NCI-H1092 treated with DMSO at 0.1 percent for 48 hours (cell line): Measurements from ENCODE around the gene SORCS2.

Experiments
- DNase-seq: peaks from one replicate; lab custom pipeline; 2025; lab: John Stamatoyannopoulos, UW

The SORCS2 gene

DNA sequence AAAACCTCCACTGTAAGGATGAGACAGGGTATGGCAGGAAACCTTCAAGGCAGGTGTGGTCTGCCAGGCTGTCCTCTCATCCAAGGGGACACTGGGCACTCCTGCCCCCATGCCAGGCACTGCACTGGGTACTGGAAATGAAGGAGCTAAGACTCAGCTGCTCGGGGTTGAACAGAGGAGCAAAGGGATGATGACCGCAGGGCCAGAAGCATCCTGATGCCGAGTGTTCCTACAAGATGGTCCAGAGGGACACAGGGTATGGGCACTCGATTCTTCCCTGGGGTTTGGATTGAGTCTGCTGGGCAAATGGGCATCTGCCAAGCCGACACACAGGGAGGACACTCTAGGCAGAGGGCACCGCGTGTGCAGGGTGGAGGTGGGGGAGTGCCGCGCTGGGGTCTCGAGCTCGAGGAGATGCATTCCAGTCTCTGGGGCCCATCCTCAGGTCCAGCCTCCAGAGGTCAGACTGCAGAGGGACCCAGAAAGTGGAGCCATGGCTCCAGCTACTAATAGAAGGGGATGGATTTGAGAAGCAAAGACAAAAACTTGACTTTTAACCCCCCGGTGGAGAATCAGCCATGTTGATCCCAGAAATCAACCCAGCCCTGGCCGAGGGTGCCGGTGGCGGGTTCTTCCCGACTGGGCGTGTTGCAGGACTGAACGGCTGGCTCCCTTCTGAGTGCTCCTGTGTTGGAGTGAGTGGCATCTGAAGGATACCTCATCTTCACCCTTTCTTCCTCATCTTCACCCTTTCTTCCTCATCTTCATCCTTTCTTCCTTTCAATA, 500.3 kb downstream of the SORCS2 start:
- no peak for DNase-seq

DNA sequence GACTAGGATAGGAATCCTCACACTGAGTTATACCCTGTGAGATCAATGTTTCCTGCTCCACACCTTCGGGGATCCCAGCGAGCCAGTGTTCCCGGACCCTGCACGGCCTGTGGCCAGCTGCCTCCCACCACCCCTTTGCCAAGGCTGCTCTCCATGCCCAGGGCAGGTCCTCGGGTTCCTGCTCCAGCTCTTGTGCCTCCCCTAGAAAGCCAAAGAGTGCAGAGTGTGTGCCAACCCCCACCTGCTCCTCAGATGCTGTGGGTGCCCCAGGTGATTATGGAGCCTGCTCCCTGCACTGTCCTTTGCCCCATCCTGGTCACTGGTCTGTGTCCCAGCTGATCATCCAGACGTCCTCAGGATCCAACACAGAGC, 500.9 kb downstream of the SORCS2 start:
- DNase-seq = no peak

DNA sequence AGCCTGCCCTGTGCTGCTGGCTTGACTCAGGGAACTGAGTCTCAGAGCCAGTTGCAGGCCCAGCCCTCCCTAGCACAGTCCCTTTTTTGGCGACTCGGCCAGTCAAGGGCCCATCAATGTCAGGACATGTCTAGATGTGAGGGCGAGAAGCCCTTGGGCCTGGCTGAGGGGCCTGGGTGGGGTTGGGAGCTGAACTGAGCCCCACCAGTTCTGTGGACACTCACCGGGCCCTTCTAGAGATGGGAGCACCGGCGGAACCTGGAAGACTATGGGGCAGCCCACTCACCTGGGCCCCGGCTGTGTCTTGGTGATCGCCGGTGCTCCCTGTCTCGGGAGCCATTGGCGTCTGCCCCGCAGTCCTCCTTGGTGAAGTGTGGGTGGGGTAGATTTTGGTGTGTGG, 501.4 kb downstream of the SORCS2 start:
- no peak for DNase-seq

DNA sequence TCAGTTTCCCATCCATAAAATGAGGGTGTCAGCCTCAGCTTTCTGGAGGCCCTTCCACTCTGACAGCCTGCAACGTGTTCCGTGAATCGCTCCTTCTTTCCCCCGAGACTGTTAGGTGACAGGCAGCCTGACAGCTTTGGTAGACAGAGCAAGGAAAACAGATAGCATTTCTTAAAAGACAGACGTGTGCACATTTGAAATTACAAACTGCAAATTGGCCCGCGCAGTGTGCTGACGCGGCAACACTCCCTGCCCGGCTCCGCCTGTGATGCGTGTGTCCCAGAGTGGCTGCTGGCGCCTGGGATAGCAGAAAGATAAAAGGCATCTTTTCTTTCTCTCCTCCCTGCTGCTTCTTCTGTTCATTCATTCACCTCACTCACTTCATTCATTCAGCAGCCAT, 502.0 kb downstream of the SORCS2 start:
- no peak for DNase-seq

DNA sequence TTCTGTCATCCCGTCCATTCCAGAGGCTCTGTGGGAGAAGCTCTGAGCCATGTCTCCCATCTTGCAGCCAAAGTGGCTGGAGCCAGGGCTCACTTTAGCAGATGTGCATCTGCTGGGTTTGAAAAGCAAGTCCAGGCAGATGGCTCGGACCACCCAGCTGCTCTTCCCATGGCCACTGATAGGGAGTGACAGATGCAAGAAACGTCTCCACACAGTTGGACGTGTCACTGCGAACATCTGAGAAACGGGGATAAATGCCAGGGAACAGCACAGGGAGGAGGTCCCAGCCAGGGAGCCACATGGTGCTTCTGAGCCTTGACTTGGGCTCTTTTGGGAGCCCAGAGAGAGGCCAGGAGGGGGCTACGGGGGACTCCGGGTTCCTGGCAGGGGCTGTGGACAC, 505.0 kb downstream of the SORCS2 start:
- DNase-seq = no peak

DNA sequence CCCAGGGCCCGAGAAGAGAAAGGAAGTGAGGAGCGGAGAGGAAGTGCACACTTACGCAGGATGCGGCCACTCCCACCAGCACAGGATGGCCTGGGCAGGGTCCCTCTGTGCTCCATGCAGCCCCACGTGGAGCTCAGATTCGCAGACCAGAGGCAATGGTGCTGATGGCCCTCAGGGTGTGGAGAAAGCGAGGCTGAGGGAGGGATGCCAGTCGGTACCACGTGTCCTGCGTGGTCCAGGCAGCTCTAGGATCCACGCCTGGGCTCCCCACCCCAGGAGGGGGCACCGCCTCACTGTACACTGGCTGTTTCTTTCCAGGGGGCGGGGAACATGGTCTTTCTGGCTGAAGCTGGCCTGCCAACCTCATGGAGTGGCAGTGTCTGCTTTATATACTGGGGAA, 505.5 kb downstream of the SORCS2 start:
- no peak for DNase-seq

DNA sequence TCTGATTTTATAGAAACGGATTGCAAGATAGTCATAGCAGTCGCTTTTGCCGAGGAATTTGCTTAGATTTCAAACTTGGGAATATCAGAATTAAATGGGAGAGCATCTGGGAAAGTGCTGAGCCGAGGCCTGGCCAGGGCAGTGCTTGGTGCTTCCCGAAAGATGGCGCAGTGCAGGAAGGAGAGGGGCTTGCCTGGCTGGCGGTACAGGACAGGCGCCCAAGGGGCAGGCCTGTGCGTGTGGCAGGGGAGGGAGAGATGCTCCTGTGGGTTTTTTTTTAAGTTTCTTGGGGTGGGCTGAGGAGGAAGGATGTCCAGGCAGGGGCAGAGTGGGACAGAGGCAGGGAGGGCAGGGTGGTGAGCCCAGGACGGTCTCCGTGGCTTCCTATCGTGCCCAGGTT, 506.2 kb downstream of the SORCS2 start:
- DNase-seq = no peak

DNA sequence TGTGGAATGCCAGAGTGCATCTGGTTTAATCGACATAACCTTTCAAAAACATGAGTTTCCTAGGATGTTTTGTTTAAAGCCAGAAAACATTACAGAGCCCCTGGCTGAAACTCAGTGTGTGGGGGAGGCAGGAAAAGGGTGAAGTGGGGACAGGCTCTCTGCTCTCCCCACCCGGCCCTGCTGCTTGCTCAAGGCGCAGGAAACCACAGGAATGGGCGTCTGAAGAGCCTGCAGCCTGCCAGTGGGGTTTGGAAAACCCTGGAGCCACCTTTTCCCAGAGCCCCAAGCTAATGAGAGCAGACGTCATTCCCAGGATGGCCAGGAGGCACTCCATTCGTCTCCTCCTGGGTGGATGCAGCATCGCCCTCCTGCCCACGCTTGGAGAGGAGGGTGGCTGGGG, 506.7 kb downstream of the SORCS2 start:
- no peak for DNase-seq

DNA sequence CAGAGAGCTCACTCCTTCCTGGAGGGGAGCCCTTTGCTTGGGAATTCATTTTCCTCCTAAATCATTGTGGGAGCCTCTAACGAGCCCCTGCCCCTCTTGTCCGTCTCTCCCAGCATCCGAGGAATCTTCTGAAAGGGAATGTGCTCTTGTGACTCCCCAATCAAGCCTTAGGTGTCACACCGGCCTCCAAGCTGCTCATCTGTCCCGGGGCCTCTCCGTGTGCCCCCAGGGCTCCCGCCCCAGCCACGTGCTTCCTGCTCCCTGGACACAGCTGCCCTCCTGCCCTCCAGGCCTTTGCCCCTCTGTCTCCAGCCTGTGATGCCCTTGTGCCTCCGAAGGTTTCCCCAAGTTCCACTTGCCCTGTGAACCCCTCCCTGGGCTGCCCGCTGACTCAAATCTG, 507.5 kb downstream of the SORCS2 start:
- DNase-seq = no peak

DNA sequence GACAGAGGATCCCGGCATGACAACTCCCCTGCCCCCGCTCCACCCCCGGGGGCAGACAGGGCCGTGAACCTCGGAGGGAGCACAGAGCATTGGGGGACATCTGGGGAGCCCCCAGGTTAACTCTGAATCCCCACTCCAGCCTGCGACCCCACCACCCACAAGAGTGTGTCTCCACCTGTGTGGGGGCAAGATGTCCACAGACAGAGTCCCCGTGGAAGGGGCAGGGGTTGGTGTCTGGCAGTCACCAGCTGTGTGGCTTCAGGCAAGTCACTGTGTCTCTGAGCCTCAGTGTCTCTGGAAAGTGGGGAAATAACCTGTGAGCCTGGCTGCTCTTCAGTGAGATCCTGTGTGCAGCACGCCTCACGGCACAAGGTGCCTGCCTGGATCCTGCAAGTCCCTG, 508.3 kb downstream of the SORCS2 start:
- DNase-seq = no peak

DNA sequence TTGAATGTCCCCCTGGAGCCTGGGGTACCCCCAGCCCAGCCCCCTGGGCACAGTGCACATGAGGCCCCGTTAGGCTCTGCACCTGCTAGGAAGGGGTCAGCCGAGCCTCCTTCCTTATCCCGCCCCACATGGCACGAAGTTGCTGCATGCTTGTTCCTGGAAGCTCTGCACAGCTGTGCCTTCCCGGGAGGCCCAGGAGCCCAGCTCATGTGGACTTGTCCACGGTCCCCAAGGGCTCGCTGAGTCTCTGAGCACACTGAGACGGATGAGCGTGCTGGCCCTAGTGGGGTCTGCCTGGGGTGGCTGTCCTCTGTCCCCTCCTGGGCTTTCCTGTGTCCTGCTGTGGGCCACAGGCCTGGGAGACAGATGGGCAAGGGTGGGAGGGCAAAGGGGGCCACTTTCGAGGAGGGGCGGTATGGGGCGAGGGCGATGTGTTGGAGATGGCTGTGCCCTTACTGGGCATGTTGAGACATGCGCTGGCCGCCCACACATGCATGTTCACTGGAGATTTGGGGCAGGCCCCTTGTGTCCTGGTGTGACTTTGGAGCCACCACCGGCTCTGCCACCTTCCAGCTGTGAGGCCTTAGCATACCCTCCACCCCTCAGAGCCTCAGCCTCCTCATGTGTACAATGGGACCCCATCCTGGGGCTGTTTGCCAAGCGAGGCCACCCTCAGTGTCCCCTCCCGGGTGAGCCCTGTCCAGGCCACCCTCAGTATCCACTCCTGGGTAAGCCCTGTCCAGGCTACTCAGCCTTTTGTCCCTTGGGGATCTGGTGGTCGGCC, 509.7 kb downstream of the SORCS2 start:
- no peak for DNase-seq

DNA sequence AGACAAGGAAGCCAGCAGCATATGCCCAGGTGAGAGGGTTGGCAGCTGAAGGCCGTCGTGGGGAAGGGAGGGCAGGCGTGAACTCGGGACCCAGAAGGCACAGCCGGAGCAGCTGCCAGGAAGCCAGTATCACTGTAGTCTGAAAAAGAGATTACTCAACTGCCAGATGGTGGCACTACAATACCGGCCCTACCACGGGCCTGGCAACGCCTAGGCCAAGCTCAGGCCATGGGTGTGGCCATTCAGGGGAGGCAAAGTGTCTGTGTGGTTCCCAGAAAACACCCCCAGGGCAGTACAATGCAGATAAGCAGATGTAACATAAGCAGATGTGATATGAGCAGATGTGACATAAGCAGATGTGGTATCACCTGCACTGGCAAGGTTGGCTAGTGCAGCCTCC, 511.4 kb downstream of the SORCS2 start:
- no peak for DNase-seq

DNA sequence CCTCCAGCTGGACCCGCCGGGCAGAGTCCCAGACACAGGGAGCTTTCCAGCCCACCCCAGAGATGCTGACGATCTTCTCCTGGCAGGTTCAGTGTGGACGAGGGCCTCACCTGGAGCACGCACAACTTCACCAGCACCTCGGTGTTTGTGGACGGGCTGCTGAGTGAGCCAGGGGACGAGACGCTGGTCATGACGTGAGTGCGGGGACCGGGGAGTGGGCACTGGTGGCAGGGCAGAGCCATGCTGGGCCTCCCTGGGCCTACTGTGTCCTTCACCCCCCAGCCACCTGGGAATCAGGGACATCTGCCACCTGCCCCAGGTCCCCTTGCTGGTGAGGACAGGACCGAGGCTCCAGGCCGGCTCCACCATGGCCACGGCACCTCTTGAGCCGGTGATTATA, 511.8 kb downstream of the SORCS2 start:
- DNase-seq = no peak

DNA sequence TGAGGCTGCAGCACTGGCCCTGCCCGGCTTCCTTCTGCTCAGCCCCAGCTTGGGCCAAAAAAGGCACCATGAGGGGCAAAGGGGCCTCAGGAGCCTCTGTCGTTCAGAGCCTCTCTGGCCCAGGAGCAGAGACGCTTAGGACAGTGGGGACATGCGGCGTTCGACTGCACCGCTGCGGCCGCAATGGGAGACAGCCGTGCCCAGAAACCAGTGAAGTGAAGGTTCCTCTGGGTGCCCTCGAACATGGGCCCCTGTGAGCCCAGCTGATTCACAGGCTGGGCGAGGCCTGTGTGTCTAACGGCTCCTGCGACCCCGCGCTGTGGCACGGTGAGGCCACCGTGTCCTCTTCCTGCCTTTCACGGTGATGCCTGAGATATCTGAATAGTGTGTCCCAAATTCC, 512.3 kb downstream of the SORCS2 start:
- DNase-seq = no peak

DNA sequence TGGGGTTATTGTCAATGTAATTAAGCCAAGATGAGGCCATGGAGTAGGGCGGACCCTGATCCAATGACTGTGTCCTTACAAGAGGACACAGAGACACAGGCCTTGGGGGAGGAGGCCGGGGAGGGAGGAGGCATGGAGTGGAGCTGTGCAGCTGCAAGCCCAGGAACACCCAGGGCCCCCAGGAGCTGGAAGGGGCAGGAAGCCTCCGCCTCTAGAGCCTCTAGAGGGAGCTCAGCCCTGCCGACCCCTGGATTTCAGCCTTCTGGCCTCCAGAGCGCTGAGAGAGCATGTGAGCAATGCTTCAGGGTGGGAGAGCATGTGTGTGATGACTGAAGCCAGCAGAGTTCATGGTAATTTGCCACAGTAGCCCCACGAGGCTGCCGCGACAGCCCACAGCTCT, 512.7 kb downstream of the SORCS2 start:
- no peak for DNase-seq

DNA sequence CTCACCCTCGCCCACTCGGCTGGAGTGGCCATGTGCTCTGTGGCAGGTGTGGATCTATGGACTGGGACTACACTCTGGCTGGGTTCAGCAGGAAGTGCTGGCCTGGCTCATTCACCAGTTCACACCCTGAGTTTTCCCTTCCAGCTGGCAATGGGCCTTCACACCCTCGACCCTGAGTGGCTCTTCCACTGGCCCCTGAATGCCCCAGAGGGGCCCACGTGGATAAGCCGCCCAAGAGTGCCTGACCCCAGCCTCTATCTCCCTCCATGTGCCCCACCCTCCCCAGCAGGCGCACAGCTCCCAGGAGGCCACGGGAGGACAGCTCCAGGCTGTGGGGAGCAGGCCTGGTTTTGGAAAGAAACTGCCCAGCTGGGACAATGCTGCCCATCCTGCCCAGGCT, 513.3 kb downstream of the SORCS2 start:
- peak; percentile 12 for DNase-seq

DNA sequence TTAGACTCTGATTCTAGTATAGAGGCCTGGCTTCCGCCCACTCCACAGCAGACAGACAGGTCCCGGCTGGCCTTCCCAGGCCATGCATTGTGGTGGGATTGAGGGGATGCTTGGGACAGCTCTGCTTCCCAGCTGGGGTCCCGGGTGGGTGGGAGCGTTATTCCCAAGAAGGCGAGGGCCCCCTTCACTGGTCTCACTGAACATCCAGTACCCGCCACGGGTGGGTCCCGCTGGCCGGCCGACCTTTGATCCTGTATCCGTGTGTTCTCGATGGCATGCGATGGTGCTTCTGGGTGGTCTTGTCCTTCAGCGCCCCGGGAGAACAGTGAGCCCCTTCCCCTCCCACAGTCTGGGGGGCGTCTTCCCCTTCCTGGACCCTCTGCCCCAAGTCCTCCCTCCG, 515.9 kb downstream of the SORCS2 start:
- DNase-seq = no peak

DNA sequence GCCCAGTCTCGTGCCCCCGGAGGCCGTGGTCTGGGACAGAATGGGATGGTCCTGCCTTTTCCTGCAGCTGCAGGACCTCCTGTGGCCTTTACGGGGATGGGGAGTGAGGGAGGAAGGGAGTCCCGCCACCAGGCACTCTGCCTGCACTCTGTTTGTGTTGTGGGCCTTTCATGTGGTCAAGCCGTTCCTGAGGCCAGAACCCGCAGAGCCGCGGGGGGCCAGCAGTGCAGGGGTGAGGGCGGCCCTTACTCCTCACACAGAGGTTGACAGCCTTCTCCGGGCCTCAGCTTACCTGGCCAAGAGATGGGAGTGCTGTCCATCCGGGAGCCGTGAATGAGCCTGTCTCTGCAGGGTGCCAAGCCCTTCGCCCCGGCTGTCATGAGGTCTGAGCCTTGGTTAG, 516.6 kb downstream of the SORCS2 start:
- DNase-seq = no peak

DNA sequence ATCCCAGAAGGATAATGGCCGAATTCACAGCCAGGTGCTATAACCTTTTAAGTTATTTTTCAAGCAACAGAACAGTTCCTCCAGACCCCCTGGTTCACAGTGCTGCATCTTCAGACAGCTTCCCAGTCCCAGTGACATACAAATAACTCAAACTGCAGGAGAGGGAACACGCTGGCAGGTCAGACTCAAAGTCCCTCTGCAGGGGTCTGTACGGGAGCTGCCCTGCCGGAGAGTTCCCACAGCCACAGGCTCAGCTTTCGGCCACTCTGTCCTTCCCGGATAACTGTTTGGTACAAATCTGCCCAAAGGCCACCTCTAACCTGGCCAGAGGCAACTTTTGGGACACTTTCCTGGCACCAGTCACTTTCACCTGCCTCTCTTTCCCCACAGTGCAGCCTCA, 517.1 kb downstream of the SORCS2 start:
- DNase-seq = no peak

DNA sequence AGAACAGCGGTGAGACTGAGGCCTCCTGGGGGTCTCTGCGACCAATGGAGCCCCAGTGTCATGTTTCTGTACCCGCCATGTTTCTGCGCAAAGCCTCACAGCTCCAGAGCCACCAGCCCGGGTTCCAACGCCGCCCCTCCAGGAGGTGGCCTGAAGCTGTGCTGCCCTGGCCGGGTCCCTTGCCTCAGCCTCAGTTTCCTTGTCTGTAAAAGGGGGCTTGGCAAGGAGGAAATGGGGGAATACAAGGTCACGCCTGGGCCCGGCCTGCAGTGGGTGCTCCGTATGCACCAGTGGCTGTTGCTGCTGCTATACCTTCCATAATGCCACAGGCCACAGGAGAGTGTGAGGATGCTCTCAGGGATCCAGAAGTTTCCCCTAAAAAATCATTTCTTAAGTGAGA, 517.8 kb downstream of the SORCS2 start:
- no peak for DNase-seq

DNA sequence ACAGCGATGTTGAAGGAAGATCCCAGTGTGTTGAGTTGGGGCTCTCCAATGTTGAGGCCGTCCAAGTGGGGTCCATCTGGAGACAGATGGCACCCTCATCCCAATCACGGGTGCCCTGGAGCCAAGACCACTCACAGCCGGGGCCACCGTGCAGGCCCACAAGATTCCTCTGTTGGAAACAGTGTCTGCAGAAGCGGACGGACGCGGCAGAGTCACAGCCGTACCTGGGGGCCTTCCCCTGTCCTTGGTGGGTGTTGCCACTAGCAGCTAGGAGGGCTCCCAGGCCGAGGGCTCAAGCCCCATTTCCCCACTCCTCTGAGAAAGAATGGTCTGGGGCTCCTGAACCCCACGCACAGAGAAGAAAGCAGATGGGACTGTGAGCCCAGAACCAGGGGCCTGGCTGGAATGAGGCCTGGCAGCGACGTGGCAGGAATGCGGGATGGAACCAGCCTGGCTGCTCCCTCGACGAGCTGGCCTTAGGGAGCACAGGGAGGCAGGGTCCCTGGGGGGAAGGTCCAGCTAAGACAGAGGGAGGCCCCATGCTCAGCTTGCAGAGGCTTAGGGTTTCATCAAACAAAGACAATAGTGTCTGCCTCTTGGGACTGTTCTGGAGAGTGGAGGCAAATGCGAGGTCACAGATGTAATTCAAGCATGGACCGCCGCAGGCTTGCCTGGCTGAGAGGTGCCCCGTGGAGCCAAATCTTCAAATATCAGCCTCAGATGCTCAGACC, 518.4 kb downstream of the SORCS2 start:
- no peak for DNase-seq

DNA sequence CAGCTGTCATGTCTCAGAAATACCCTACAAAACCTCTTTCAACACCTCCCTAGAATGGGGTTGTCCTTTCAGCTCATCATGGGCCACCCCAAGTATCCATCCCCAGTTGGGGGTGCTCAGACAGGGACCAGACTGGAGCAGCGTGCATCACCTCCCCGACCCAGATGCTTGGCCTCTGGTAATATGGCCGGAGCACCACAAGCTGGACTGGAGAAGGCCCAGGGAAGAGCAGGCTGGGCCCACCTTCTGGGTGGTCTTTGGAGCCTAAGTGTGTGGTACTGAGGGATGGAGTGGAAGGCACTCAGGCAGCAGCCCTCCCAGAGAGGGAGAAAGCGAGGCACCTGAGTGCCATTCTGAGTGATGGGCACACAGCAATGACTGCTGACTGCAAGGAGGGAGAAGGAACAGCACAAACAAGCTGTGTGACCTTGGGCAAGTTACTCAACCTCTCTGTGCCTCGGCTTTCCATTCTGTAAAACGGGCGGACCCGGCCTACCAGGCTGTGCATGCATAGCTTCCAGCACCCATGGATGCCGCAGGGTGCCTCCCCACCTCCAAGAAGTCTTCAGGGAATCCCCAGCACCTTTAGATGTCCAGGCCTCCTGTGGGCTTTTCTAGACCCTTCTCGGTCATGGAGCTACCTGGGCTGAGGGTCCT, 519.1 kb downstream of the SORCS2 start:
- no peak for DNase-seq
